NCI-H1092 treated with DMSO at 0.1 percent for 48 hours (cell line): ENCODE data around the gene CA5A.
"Not testable (repeated sequence)": the region's sequence is repeated elsewhere in the genome, so short reads cannot be mapped to it uniquely, and the experiment has no call there.

Experiments
- DNase-seq: peaks from one replicate; lab custom pipeline; 2025; lab: John Stamatoyannopoulos, UW

CA5A gene

GRCh38 chr16:87894005-87894404 is 42.3 kb downstream of the CA5A start:
- not testable (repeated sequence) for DNase-seq

- DNase-seq, result no peak
Measured at GRCh38 chr16:87891764-87892163, 44.6 kb downstream of the CA5A start.

GRCh38 chr16:87889762-87890161 is 46.6 kb downstream of the CA5A start:
- not testable (repeated sequence) for DNase-seq

- DNase-seq, result not testable (repeated sequence)
Measured at GRCh38 chr16:87888346-87888745, 48.0 kb downstream of the CA5A start.

- DNase-seq, result not testable (repeated sequence)
Measured at GRCh38 chr16:87887931-87888330, 48.4 kb downstream of the CA5A start.

GRCh38 chr16:87885371-87885967 is 50.9 kb downstream of the CA5A start:
- DNase-seq, result not testable (repeated sequence)

- no peak for DNase-seq
Measured at GRCh38 chr16:87882436-87883019, 53.8 kb downstream of the CA5A start.

GRCh38 chr16:87881324-87882200 is 54.8 kb downstream of the CA5A start:
- peak; percentile 49 for DNase-seq

GRCh38 chr16:87880117-87880696 is 56.1 kb downstream of the CA5A start:
- DNase-seq, result no peak

GRCh38 chr16:87879411-87880013 is 56.8 kb downstream of the CA5A start:
- DNase-seq, result not testable (repeated sequence)

- DNase-seq, result no peak
Measured at GRCh38 chr16:87878704-87879103, 57.6 kb downstream of the CA5A start.

- no peak for DNase-seq
Measured at GRCh38 chr16:87877942-87878507, 58.3 kb downstream of the CA5A start.

GRCh38 chr16:87874639-87875427 is 61.5 kb downstream of the CA5A start:
- DNase-seq, result no peak

GRCh38 chr16:87870418-87871291 is 65.7 kb downstream of the CA5A start:
- not testable (repeated sequence) for DNase-seq

GRCh38 chr16:87869879-87870417 is 66.4 kb downstream of the CA5A start:
- DNase-seq, result not testable (repeated sequence)

GRCh38 chr16:87869061-87869878 is 67.1 kb downstream of the CA5A start, which contains the start of gene SLC7A5:
Gene SLC7A5 (minus strand): TSS chr16:87869507. CDS start chr16:87869422, 85 bp downstream.
- peak; percentile 10 for DNase-seq

GRCh38 chr16:87868254-87869029 is 67.9 kb downstream of the CA5A start:
- not testable (repeated sequence) for DNase-seq
